Tibial nerve (tissue), 3 donors: ENCODE results near the gene ASB1.

Experiments
- POLR2A ChIP-seq, 2 donors: fragments of 450-650 bp; IDR thresholded peaks; one replicate each; pipeline ENCODE4 v1.6.1; 2017; ENCODE audit warnings: antibody characterized with exemption in 2 of 2, mild to moderate bottlenecking in 2 of 2, moderate library complexity in 2 of 2
- TF ChIP-seq, protein P1 (sequence below), 5 experiments: fragments of 200-600 bp in 3 of 5; fragments of 450-650 bp in 2 of 5; sonication (generic) in 3 of 5; IDR thresholded peaks; one replicate each; pipeline ENCODE4 v1.5.1; 2016 to 2019; ENCODE audit warnings: antibody characterized with exemption in 5 of 5, mild to moderate bottlenecking in 3 of 5, moderate library complexity in 2 of 5

DNA sequence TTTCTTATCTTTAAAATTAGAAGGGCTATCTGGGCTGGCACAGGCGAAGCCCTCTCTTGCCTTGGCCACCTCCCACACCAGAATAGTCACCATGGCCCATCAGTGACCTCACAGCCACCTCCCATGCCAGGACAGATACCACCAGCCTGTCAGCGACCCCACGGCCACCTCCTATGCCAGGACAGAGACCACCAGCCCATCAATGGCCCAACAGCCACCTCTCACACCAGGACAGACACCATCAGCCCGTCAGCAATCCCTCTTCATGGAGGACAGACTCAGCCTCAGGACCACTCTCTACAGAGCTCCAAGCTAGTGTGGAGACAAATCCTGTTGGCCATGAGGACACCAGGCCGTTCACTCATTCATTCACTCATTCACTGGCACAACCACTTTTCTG, 74.6 kb downstream of the ASB1 start:
- TF ChIP-seq, protein P1, sequence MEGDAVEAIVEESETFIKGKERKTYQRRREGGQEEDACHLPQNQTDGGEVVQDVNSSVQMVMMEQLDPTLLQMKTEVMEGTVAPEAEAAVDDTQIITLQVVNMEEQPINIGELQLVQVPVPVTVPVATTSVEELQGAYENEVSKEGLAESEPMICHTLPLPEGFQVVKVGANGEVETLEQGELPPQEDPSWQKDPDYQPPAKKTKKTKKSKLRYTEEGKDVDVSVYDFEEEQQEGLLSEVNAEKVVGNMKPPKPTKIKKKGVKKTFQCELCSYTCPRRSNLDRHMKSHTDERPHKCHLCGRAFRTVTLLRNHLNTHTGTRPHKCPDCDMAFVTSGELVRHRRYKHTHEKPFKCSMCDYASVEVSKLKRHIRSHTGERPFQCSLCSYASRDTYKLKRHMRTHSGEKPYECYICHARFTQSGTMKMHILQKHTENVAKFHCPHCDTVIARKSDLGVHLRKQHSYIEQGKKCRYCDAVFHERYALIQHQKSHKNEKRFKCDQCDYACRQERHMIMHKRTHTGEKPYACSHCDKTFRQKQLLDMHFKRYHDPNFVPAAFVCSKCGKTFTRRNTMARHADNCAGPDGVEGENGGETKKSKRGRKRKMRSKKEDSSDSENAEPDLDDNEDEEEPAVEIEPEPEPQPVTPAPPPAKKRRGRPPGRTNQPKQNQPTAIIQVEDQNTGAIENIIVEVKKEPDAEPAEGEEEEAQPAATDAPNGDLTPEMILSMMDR (IDR thresholded peaks at IDR 0.05) = no peak
- TF ChIP-seq POLR2A (IDR thresholded peaks at IDR 0.05) = no peak
